ENCODE results near the gene IRF2.
A peak's percentile ranks its signal among the peaks of the same experiment; 100 is the strongest.

Gene IRF2

GRCh38 chr4:184424279-184424678, 50.1 kb downstream of the IRF2 start:
- Histone ChIP-seq H3K4me2 (no peak overlapping the region), H4K20me1 (ENCODE audit: insufficient read depth) (no peaks in the 10 kb centered on the region), H2AFZ (ENCODE audit: low read depth) (no peak overlapping the region), H3K79me2 (ENCODE audit: insufficient read depth, low read depth) (peaks cover 30% of the 10 kb centered on the region; the same call in 1 of the 2 replicates), H3K27ac (no peak overlapping the region; the same call in 1 of the 2 replicates), H3K4me1 (ENCODE audit: low read depth, poor library complexity, severe bottlenecking) (peaks cover 89% of the 10 kb centered on the region), H3K36me3 (ENCODE audit: insufficient read depth) (no peaks in the 10 kb centered on the region), H3K4me3 (IDR thresholded peaks at IDR 0.05; ENCODE audit: insufficient read depth, low read depth, low read length) (no peak overlapping the region), H3K27me3 (ENCODE audit: insufficient read depth, low read depth) (no peaks in the 10 kb centered on the region), H3K9ac (no peak overlapping the region)
- TF ChIP-seq, protein P1, sequence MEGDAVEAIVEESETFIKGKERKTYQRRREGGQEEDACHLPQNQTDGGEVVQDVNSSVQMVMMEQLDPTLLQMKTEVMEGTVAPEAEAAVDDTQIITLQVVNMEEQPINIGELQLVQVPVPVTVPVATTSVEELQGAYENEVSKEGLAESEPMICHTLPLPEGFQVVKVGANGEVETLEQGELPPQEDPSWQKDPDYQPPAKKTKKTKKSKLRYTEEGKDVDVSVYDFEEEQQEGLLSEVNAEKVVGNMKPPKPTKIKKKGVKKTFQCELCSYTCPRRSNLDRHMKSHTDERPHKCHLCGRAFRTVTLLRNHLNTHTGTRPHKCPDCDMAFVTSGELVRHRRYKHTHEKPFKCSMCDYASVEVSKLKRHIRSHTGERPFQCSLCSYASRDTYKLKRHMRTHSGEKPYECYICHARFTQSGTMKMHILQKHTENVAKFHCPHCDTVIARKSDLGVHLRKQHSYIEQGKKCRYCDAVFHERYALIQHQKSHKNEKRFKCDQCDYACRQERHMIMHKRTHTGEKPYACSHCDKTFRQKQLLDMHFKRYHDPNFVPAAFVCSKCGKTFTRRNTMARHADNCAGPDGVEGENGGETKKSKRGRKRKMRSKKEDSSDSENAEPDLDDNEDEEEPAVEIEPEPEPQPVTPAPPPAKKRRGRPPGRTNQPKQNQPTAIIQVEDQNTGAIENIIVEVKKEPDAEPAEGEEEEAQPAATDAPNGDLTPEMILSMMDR (conservative IDR thresholded peaks at IDR 0.05; ENCODE audit: low read depth, low read length) = no peak

DNA sequence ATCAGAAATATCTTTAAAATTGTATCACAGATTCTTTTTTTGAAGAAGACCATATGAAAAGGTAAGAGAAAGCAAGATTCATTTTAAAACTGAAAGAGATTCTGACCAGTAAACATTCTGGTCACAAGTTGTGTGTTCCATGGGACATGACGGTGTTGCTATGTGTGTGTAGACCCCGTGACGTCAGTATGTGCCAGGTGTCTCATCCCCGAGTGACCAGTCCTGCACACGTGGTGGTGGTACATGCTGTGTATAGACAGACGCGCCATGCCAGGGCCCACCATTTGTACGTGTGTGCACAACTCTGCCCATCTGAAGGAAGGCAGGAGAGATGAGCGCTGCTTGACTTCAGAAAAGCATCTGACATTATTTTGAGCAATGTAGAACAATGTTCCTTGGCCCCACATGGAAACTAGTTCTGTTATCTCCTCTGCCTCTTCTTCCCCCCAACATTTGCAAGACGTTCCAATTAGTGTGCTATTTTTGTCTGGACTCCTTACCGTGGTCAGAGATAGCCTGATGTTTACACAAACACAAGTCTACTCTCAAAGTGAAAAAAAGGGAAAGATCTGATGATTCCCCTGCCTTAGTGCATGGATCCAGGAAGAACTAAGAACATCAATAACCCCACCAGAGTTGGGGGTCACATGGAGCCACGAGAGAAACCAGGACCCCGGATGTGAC, 51.2 kb downstream of the IRF2 start:
- H4K20me1 ChIP-seq (ENCODE audit: insufficient read depth) = no peaks in the 10 kb centered on the region
- no peak overlapping the region for H2AFZ ChIP-seq (ENCODE audit: low read depth)
- H3K27ac ChIP-seq = peak overlapping the region; percentile 95
- no peak overlapping the region for H3K4me3 ChIP-seq (IDR thresholded peaks at IDR 0.05; ENCODE audit: insufficient read depth, low read depth, low read length)
- no peak overlapping the region for H3K9ac ChIP-seq
- TF ChIP-seq, protein P1 (conservative IDR thresholded peaks at IDR 0.05; ENCODE audit: low read depth, low read length) = no peak
- peaks cover 98% of the 10 kb centered on the region for H3K4me1 ChIP-seq (ENCODE audit: low read depth, poor library complexity, severe bottlenecking)
- H3K36me3 ChIP-seq (ENCODE audit: insufficient read depth) = peaks cover 6% of the 10 kb centered on the region; the same call in 1 of the 2 replicates
- H3K4me2 ChIP-seq = peak overlapping the region; percentile 95; the same call in 1 of the 2 replicates
- H3K79me2 ChIP-seq (ENCODE audit: insufficient read depth, low read depth) = peaks cover 40% of the 10 kb centered on the region; the same call in 1 of the 2 replicates
- H3K27me3 ChIP-seq (ENCODE audit: insufficient read depth, low read depth) = no peaks in the 10 kb centered on the region

- Histone ChIP-seq H3K4me2 (peak overlapping the region; percentile 95), H2AFZ (ENCODE audit: low read depth) (no peak overlapping the region), H3K4me1 (ENCODE audit: low read depth, poor library complexity, severe bottlenecking) (peaks cover 98% of the 10 kb centered on the region), H3K36me3 (ENCODE audit: insufficient read depth) (peaks cover 8% of the 10 kb centered on the region; the same call in 1 of the 2 replicates), H3K4me3 (IDR thresholded peaks at IDR 0.05; ENCODE audit: insufficient read depth, low read depth, low read length) (peak overlapping the region; percentile 57), H3K9ac (peak overlapping the region; percentile 58; the same call in 1 of the 2 replicates), H3K27me3 (ENCODE audit: insufficient read depth, low read depth) (no peaks in the 10 kb centered on the region), H4K20me1 (ENCODE audit: insufficient read depth) (no peaks in the 10 kb centered on the region), H3K27ac (peak overlapping the region; percentile 95), H3K79me2 (ENCODE audit: insufficient read depth, low read depth) (peaks cover 40% of the 10 kb centered on the region; the same call in 1 of the 2 replicates)
- TF ChIP-seq, protein P1 (conservative IDR thresholded peaks at IDR 0.05; ENCODE audit: low read depth, low read length) = no peak
Observed at GRCh38 chr4:184422378-184422777, 52.0 kb downstream of the IRF2 start.

GRCh38 chr4:184421533-184422155, 52.7 kb downstream of the IRF2 start:
- peaks cover 98% of the 10 kb centered on the region for H3K4me1 ChIP-seq (ENCODE audit: low read depth, poor library complexity, severe bottlenecking)
- peak overlapping the region; percentile 95 for H3K4me2 ChIP-seq
- H2AFZ ChIP-seq (ENCODE audit: low read depth) = peak overlapping the region; percentile 3; the same call in 1 of the 2 replicates
- H3K27ac ChIP-seq = peak overlapping the region; percentile 95
- H3K4me3 ChIP-seq (IDR thresholded peaks at IDR 0.05; ENCODE audit: insufficient read depth, low read depth, low read length) = peak overlapping the region; percentile 68
- H3K9ac ChIP-seq = peak overlapping the region; percentile 58; the same call in 1 of the 2 replicates
- TF ChIP-seq, protein P1 (conservative IDR thresholded peaks at IDR 0.05; ENCODE audit: low read depth, low read length) = no peak
- no peaks in the 10 kb centered on the region for H3K27me3 ChIP-seq (ENCODE audit: insufficient read depth, low read depth)
- H3K79me2 ChIP-seq (ENCODE audit: insufficient read depth, low read depth) = peaks cover 40% of the 10 kb centered on the region; the same call in 1 of the 2 replicates
- peaks cover 8% of the 10 kb centered on the region; the same call in 1 of the 2 replicates for H3K36me3 ChIP-seq (ENCODE audit: insufficient read depth)
- H4K20me1 ChIP-seq (ENCODE audit: insufficient read depth) = no peaks in the 10 kb centered on the region
